ENCODE results near the gene OPRD1.
"Not testable (repeated sequence)": the region's sequence is repeated elsewhere in the genome, so short reads cannot be mapped to it uniquely, and the experiment has no call there.

OPRD1 gene

GRCh38 chr1:28811766-28812668 is at the start of gene OPRD1:
TSS of gene OPRD1 (plus strand) at chr1:28812170. CDS start at chr1:28812384, 214 bp downstream.
- intact Hi-C loops (cut with DNase I): no loop called here
- DNase-seq: peak in 5 of 10 donors; percentile 36 to 93 (median 40)

GRCh38 chr1:28766532-28767183 is 45.3 kb upstream of the OPRD1 start:
- intact Hi-C loops (cut with DNase I): no loop called here
- peak in 1 of 10 donors; percentile 8 for DNase-seq

- no peak for DNase-seq
- intact Hi-C loops (cut with DNase I): no loop called here
These were observed 41.3 kb upstream of the OPRD1 start for GRCh38 chr1:28770601-28771165.

GRCh38 chr1:28771921-28772320 is 40.0 kb upstream of the OPRD1 start:
- intact Hi-C loops (cut with DNase I): not testable (repeated sequence)
- DNase-seq: peak in 2 of 10 donors; percentile 21 to 24

GRCh38 chr1:28773105-28773504 is 38.9 kb upstream of the OPRD1 start:
- intact Hi-C loops (cut with DNase I): no loop called here
- DNase-seq: peak in 1 of 10 donors; percentile 4

DNA sequence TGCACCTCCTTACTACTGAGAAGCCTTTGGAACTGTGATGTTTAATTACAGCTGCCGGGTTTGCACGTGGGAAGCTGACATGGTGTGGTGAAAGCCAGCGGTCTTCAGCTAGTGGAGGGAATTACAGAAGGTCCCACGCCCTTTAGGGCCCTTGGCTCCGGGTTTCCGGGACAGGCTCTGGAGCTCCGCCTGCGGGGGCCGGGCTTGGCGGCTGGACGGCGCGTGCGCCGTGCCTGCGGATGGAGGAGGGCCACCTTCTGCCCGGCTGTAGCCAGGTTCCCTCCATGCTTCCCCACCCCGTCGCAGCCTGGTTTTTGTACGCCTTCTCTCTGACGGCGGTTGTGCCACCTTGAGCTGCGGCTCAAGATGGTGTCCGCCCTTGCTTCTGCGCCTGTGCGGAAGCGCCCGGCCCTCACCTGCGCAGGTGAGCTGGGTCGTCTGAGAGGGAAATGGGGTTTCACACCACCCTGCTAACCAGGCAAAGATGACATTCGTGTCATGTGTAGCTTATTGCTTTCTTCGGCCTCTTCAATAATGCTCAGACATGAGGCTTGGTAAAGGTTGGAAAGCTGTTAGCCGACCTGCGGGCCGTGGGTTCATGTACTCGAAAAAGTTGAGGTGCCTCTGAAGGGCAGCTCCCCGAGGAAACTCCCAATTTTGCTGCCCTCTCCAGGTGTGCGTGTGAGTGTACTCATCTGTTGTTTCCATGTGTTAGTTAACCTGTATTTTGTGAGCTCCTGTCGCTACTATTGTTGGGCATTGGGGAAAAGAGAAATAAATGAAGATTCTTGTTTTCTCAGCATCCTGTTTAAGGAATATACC is 36.6 kb upstream of the OPRD1 start:
- intact Hi-C loops (cut with DNase I): no loop called here
- peak; percentile 17 to 95 (median 56) for DNase-seq

DNA sequence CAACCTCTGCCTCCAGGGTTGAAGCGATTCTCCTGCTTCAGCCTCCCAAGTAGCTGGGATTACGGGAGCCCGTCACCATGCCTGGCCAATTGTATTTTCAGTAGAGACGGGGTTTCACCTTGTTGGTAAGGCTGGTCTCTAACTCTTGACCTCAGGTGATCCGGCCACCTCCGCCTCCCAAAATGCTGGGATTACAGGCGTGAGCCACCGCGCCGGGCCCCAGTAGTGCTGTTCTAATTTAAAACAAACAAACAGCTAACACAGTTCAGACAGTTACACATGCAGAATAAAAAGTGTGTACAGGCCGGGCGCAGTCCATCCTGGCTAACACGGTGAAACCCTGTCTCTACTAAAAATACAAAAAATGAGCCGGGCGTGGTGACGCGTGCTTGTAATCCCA is 35.6 kb upstream of the OPRD1 start:
- DNase-seq: peak in 2 of 10 donors; percentile 42 to 49
- intact Hi-C loops (cut with DNase I): no loop called here

- no peak for DNase-seq
- intact Hi-C loops (cut with DNase I): no loop called here
These were observed 33.9 kb upstream of the OPRD1 start for GRCh38 chr1:28778021-28778420.

DNA sequence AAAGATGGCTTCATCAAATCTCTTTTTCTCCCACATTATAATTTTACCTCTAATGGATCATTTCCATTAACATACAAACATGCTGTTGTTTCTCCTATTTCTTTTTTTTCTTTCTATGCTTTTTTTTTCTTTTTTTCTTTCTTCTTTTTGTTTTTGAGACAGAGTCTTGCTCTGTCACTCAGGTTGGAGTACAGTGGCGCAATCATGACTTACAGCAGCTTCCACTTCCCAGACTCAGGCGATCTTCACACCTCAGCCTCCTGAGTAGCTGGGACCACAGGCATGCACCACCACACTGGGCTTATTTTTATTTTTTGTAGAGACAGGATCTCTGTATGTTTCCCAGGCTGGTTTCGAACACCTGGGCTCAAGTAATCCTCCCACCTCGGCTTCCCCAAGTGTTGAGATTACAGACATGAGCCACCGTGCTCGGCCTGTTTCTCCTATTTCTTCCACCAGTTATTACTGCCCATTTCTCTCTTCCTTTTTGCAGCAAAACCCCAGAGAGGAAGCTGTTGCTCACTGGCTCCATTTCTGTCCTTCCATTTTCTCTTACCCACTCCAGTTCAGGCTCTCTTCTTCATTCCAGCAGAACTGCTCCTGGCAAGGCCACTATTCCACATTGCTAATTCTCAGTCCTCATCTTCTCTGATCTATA is 32.1 kb upstream of the OPRD1 start:
- DNase-seq: peak in 1 of 10 donors; percentile 15
- intact Hi-C loops (cut with DNase I): loop anchor here (10.0 kb wide), 1 partner anchor 1925 kb away; no protein-coding TSS in a partner anchor

GRCh38 chr1:28781305-28781704 is 30.7 kb upstream of the OPRD1 start:
- peak in 1 of 10 donors; percentile 46 for DNase-seq
- intact Hi-C loops (cut with DNase I): loop anchor here (10.0 kb wide), 1 partner anchor 1923 kb away; no protein-coding TSS in a partner anchor

- peak in 1 of 10 donors; percentile 37 for DNase-seq
- intact Hi-C loops (cut with DNase I): loop anchor here (10.0 kb wide), 1 partner anchor 1923 kb away; no protein-coding TSS in a partner anchor
These were observed 30.0 kb upstream of the OPRD1 start for GRCh38 chr1:28782011-28782410.

DNA sequence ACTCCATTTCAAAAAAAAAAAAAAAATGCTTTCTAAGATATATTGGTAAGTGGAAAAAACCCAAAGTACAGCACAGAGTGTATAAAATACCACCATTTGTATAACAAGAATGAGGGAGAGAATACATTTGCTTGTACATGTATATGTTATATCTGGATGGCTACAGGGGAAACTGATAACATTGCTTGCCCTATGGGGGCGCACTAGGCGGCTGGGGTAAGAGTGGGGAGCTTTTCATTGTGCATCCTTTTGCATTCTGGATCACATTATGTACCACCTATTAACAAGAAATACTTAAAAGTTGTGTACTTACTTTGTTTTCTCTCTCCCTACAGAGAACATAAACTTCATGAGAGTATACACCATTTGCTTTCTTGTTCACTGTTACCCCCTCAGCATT is 28.6 kb upstream of the OPRD1 start:
- intact Hi-C loops (cut with DNase I): loop anchor here (10.0 kb wide), 1 partner anchor 1921 kb away; no protein-coding TSS in a partner anchor
- no peak for DNase-seq

- DNase-seq: peak in 2 of 10 donors; percentile 10 to 17
- intact Hi-C loops (cut with DNase I): loop anchor here (5.0 to 10.0 kb wide), 3 partner anchors 243 to 1915 kb away; no protein-coding TSS in a partner anchor
These were observed 22.6 kb upstream of the OPRD1 start for GRCh38 chr1:28789412-28789811.

DNA sequence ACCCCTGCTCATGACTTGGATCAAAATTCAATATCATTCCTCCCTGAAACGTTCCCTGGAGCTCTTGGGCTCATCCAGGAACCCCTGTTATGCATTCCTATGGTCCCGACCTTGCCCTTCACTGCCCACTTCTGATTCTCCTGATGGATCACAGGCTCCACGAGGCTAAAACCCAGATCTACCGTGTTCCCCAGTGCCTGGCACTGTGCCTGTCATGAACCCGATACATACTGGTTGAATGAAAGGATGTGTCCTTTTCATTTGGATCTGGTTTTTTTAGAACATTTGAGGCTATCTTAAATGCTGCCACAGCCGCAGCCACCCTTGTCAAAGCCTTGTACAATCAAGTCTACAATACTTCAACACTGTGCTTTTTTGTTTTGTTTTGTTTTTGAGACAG is 22.2 kb upstream of the OPRD1 start:
- intact Hi-C loops (cut with DNase I): loop anchor here (5.0 to 10.0 kb wide), 3 partner anchors 242 to 1915 kb away; no protein-coding TSS in a partner anchor
- peak in 2 of 10 donors; percentile 7 to 68 for DNase-seq

- intact Hi-C loops (cut with DNase I): no loop called here
- DNase-seq: peak in 2 of 10 donors; percentile 44 to 46
These were observed 21.5 kb upstream of the OPRD1 start for GRCh38 chr1:28790377-28791035.

GRCh38 chr1:28791929-28792328 is 20.0 kb upstream of the OPRD1 start:
- DNase-seq: peak in 1 of 10 donors; percentile 10
- intact Hi-C loops (cut with DNase I): not testable (repeated sequence)

- DNase-seq: peak in 1 of 10 donors; percentile 0
- intact Hi-C loops (cut with DNase I): no loop called here
These were observed 19.3 kb upstream of the OPRD1 start for GRCh38 chr1:28792644-28793121.

GRCh38 chr1:28794582-28794981 is 17.4 kb upstream of the OPRD1 start:
- DNase-seq; intact Hi-C loops (cut with DNase I): not testable (repeated sequence)
